ENCODE results near the gene LRBA. TPM values are rescaled to one million over a fixed set of nuclear protein-coding genes. Genes with fewer than 3 reads are reported as not detected.

Gene LRBA
- total and polyA plus RNA-seq, 7 donors: 16.8 to 184 (median 91.1) TPM

- TF ChIP-seq POLR2A (IDR thresholded peaks at IDR 0.05) (no peak), CTCF (IDR thresholded peaks at IDR 0.05) (no peak), EP300 (IDR thresholded peaks at IDR 0.05) (no peak), POLR2AphosphoS5 (IDR thresholded peaks at IDR 0.05) (no peak)
- no peak for DNase-seq
- intact Hi-C loops (cut with DNase I): no loop called here
- no peak overlapping the region for H3K4me3 ChIP-seq
- 65 to 80% methylated on average over 3 of the region's 3 CpGs for WGBS, 2 donors
- peaks cover 0 to 11% (median 10%) of the 10 kb centered on the region in 4 donors for H3K4me1 ChIP-seq
- no peaks in the 10 kb centered on the region for H3K9me3 ChIP-seq
- H3K36me3 ChIP-seq: peaks cover 0 to 5% (median 0%) of the 10 kb centered on the region in 4 donors
- no peaks in the 10 kb centered on the region for H3K27me3 ChIP-seq
- no peak overlapping the region for H3K27ac ChIP-seq
Measured at GRCh38 chr4:150381609-150382008, 633.5 kb downstream of the LRBA start.

- no peak overlapping the region for H3K4me3 ChIP-seq
- peaks cover 0 to 11% (median 10%) of the 10 kb centered on the region in 4 donors for H3K4me1 ChIP-seq
- no peaks in the 10 kb centered on the region for H3K9me3 ChIP-seq
- intact Hi-C loops (cut with DNase I): no loop called here
- 87 to 95% methylated on average over 2 of the region's 2 CpGs for WGBS, 2 donors
- no peak for DNase-seq
- TF ChIP-seq POLR2AphosphoS5 (IDR thresholded peaks at IDR 0.05): no peak
- TF ChIP-seq EP300 (IDR thresholded peaks at IDR 0.05): no peak
- TF ChIP-seq CTCF (IDR thresholded peaks at IDR 0.05): no peak
- no peak for TF ChIP-seq POLR2A (IDR thresholded peaks at IDR 0.05)
- no peak overlapping the region for H3K27ac ChIP-seq
- peaks cover 0 to 5% (median 0%) of the 10 kb centered on the region in 4 donors for H3K36me3 ChIP-seq
- no peaks in the 10 kb centered on the region for H3K27me3 ChIP-seq
Measured at GRCh38 chr4:150381036-150381435, 634.0 kb downstream of the LRBA start.

GRCh38 chr4:150379454-150379853 is 635.6 kb downstream of the LRBA start:
- TF ChIP-seq CTCF (IDR thresholded peaks at IDR 0.05) (no peak), POLR2A (IDR thresholded peaks at IDR 0.05) (no peak), EP300 (IDR thresholded peaks at IDR 0.05) (no peak), POLR2AphosphoS5 (IDR thresholded peaks at IDR 0.05) (no peak)
- DNase-seq: no peak
- no peak overlapping the region for H3K4me3 ChIP-seq
- H3K27ac ChIP-seq: no peak overlapping the region
- intact Hi-C loops (cut with DNase I): no loop called here
- H3K36me3 ChIP-seq: peaks cover 0 to 5% (median 0%) of the 10 kb centered on the region in 4 donors
- no peaks in the 10 kb centered on the region for H3K27me3 ChIP-seq
- no peaks in the 10 kb centered on the region for H3K9me3 ChIP-seq
- WGBS, 2 donors: 94 to 97% methylated on average over 1 of the region's 1 CpG
- no peaks in the 10 kb centered on the region for H3K4me1 ChIP-seq

GRCh38 chr4:150375025-150375424 is 640.1 kb downstream of the LRBA start:
- H3K9me3 ChIP-seq: no peaks in the 10 kb centered on the region
- peaks cover 0 to 5% (median 0%) of the 10 kb centered on the region in 4 donors for H3K36me3 ChIP-seq
- H3K27ac ChIP-seq: no peak overlapping the region
- H3K27me3 ChIP-seq: no peaks in the 10 kb centered on the region
- no peak for TF ChIP-seq POLR2AphosphoS5 (IDR thresholded peaks at IDR 0.05)
- TF ChIP-seq CTCF (IDR thresholded peaks at IDR 0.05): no peak
- TF ChIP-seq EP300 (IDR thresholded peaks at IDR 0.05): no peak
- TF ChIP-seq POLR2A (IDR thresholded peaks at IDR 0.05): no peak
- no peak for DNase-seq
- no peak overlapping the region for H3K4me3 ChIP-seq
- 87 to 88% methylated on average over 4 of the region's 4 CpGs for WGBS, 2 donors
- intact Hi-C loops (cut with DNase I): no loop called here
- peaks cover 0 to 4% (median 1%) of the 10 kb centered on the region in 4 donors for H3K4me1 ChIP-seq

- Histone ChIP-seq H3K27ac (no peak overlapping the region), H3K27me3 (no peaks in the 10 kb centered on the region), H3K9me3 (no peaks in the 10 kb centered on the region), H3K4me3 (no peak overlapping the region), H3K36me3 (no peaks in the 10 kb centered on the region), H3K4me1 (peaks cover 0 to 34% (median 20%) of the 10 kb centered on the region in 4 donors)
- no peak for DNase-seq
- intact Hi-C loops (cut with DNase I): no loop called here
- TF ChIP-seq POLR2AphosphoS5 (IDR thresholded peaks at IDR 0.05): no peak
- TF ChIP-seq CTCF (IDR thresholded peaks at IDR 0.05): no peak
- TF ChIP-seq POLR2A (IDR thresholded peaks at IDR 0.05): no peak
- TF ChIP-seq EP300 (IDR thresholded peaks at IDR 0.05): no peak
- 92 to 95% methylated on average over 1 of the region's 1 CpG for WGBS, 2 donors
Measured at GRCh38 chr4:150371869-150372268, 643.2 kb downstream of the LRBA start.
